Measurements from ENCODE around the gene C6orf163.

Gene C6orf163

GRCh38 chr6:87340230-87340629 lies 4.4 kb upstream of the C6orf163 start:
- no peak overlapping the region for H3K4me3 ChIP-seq (ENCODE audit: low read depth, low read length)
- no peak for TF ChIP-seq CTCF (IDR thresholded peaks at IDR 0.05; ENCODE audit: control insufficient read depth, extremely low read depth, insufficient read depth)
- DNase-seq (ENCODE audit: low read depth), result no peak

GRCh38 chr6:87341158-87341557 lies 3.5 kb upstream of the C6orf163 start:
- TF ChIP-seq CTCF (IDR thresholded peaks at IDR 0.05; ENCODE audit: control insufficient read depth, extremely low read depth, insufficient read depth), result no peak
- DNase-seq (ENCODE audit: low read depth), result no peak

GRCh38 chr6:87341899-87342298 lies 2.7 kb upstream of the C6orf163 start:
- TF ChIP-seq CTCF (IDR thresholded peaks at IDR 0.05; ENCODE audit: control insufficient read depth, extremely low read depth, insufficient read depth), result no peak
- no peak overlapping the region for H3K4me3 ChIP-seq (ENCODE audit: low read depth, low read length)
- DNase-seq (ENCODE audit: low read depth), result no peak

More at GRCh38 chr6:87341158-87341557, 3.5 kb upstream of the C6orf163 start:
- H3K4me3 ChIP-seq (ENCODE audit: low read depth, low read length), result no peak overlapping the region

GRCh38 chr6:87342829-87343228 lies 1.8 kb upstream of the C6orf163 start:
- no peak for TF ChIP-seq CTCF (IDR thresholded peaks at IDR 0.05; ENCODE audit: control insufficient read depth, extremely low read depth, insufficient read depth)
- no peak for DNase-seq (ENCODE audit: low read depth)
- H3K4me3 ChIP-seq (ENCODE audit: low read depth, low read length), result no peak overlapping the region

- no peak for TF ChIP-seq CTCF (IDR thresholded peaks at IDR 0.05; ENCODE audit: control insufficient read depth, extremely low read depth, insufficient read depth)
- no peak overlapping the region for H3K4me3 ChIP-seq (ENCODE audit: low read depth, low read length)
- no peak for DNase-seq (ENCODE audit: low read depth)
Observed at GRCh38 chr6:87346700-87347099, 2.1 kb downstream of the C6orf163 start.

GRCh38 chr6:87349896-87350295 lies 5.3 kb downstream of the C6orf163 start:
- H3K4me3 ChIP-seq (ENCODE audit: low read depth, low read length), result no peak overlapping the region
- DNase-seq (ENCODE audit: low read depth), result no peak
- TF ChIP-seq CTCF (IDR thresholded peaks at IDR 0.05; ENCODE audit: control insufficient read depth, extremely low read depth, insufficient read depth), result no peak

GRCh38 chr6:87350516-87350915 lies 5.9 kb downstream of the C6orf163 start:
- DNase-seq (ENCODE audit: low read depth), result no peak
- no peak overlapping the region for H3K4me3 ChIP-seq (ENCODE audit: low read depth, low read length)
- TF ChIP-seq CTCF (IDR thresholded peaks at IDR 0.05; ENCODE audit: control insufficient read depth, extremely low read depth, insufficient read depth), result no peak

Measured in LNCaP clone FGC (cell line).